ENCODE results near the gene YWHAE.
A peak's percentile ranks its signal among the peaks of the same experiment; 100 is the strongest.
"Not testable (repeated sequence)": the region's sequence is repeated elsewhere in the genome, so short reads cannot be mapped to it uniquely, and the experiment has no call there.

Gene YWHAE

GRCh38 chr17:1399679-1400512 lies at the start of gene YWHAE:
Gene YWHAE, minus strand, starts transcription at chr17:1400222. Its CDS starts 112 bp downstream, at chr17:1400110.
- FAIRE-seq (peak; percentile 86), DNase-seq (ENCODE audit: extremely low spot score, insufficient read length, low read depth) (peak; percentile 95)

- FAIRE-seq: no peak
- no peak for DNase-seq (ENCODE audit: extremely low spot score, insufficient read length, low read depth)
These were observed 49.5 kb upstream of the YWHAE start for GRCh38 chr17:1449412-1449967.

- DNase-seq (ENCODE audit: extremely low spot score, insufficient read length, low read depth) (no peak), FAIRE-seq (no peak)
These were observed 47.0 kb upstream of the YWHAE start for GRCh38 chr17:1447052-1447451.

GRCh38 chr17:1446201-1446600 lies 46.2 kb upstream of the YWHAE start:
- DNase-seq (ENCODE audit: extremely low spot score, insufficient read length, low read depth) (no peak), FAIRE-seq (no peak)

- not testable (repeated sequence) for DNase-seq (ENCODE audit: extremely low spot score, insufficient read length, low read depth); FAIRE-seq
These were observed 45.7 kb upstream of the YWHAE start for GRCh38 chr17:1445695-1446094.

- FAIRE-seq; DNase-seq (ENCODE audit: extremely low spot score, insufficient read length, low read depth): not testable (repeated sequence)
These were observed 42.7 kb upstream of the YWHAE start for GRCh38 chr17:1442721-1443120.

GRCh38 chr17:1442187-1442586 lies 42.2 kb upstream of the YWHAE start:
- no peak for DNase-seq (ENCODE audit: extremely low spot score, insufficient read length, low read depth)
- FAIRE-seq: no peak

- DNase-seq (ENCODE audit: extremely low spot score, insufficient read length, low read depth) (no peak), FAIRE-seq (no peak)
These were observed 40.9 kb upstream of the YWHAE start for GRCh38 chr17:1440921-1441320.

- no peak for DNase-seq (ENCODE audit: extremely low spot score, insufficient read length, low read depth)
- FAIRE-seq: no peak
These were observed 38.6 kb upstream of the YWHAE start for GRCh38 chr17:1438593-1439083.

GRCh38 chr17:1435326-1435725 lies 35.3 kb upstream of the YWHAE start:
- FAIRE-seq (no peak), DNase-seq (ENCODE audit: extremely low spot score, insufficient read length, low read depth) (no peak)

GRCh38 chr17:1434150-1434549 lies 34.1 kb upstream of the YWHAE start:
- no peak for FAIRE-seq
- no peak for DNase-seq (ENCODE audit: extremely low spot score, insufficient read length, low read depth)

- FAIRE-seq: peak; percentile 18
- no peak for DNase-seq (ENCODE audit: extremely low spot score, insufficient read length, low read depth)
These were observed 31.6 kb upstream of the YWHAE start for GRCh38 chr17:1431631-1432104.

GRCh38 chr17:1423456-1424135 lies 23.6 kb upstream of the YWHAE start:
- DNase-seq (ENCODE audit: extremely low spot score, insufficient read length, low read depth) (no peak), FAIRE-seq (no peak)

GRCh38 chr17:1422885-1423284 lies 22.9 kb upstream of the YWHAE start:
- no peak for FAIRE-seq
- DNase-seq (ENCODE audit: extremely low spot score, insufficient read length, low read depth): no peak

- no peak for DNase-seq (ENCODE audit: extremely low spot score, insufficient read length, low read depth)
- no peak for FAIRE-seq
These were observed 21.4 kb upstream of the YWHAE start for GRCh38 chr17:1421470-1421869.

GRCh38 chr17:1420981-1421380 lies 21.0 kb upstream of the YWHAE start:
- DNase-seq (ENCODE audit: extremely low spot score, insufficient read length, low read depth) (no peak), FAIRE-seq (no peak)

- DNase-seq (ENCODE audit: extremely low spot score, insufficient read length, low read depth): no peak
These were observed 20.1 kb upstream of the YWHAE start for GRCh38 chr17:1420163-1420562.

GRCh38 chr17:1418476-1418875 lies 18.5 kb upstream of the YWHAE start:
- FAIRE-seq; DNase-seq (ENCODE audit: extremely low spot score, insufficient read length, low read depth): not testable (repeated sequence)

More at GRCh38 chr17:1420163-1420562, 20.1 kb upstream of the YWHAE start:
- no peak for FAIRE-seq

GRCh38 chr17:1416414-1416813 lies 16.4 kb upstream of the YWHAE start:
- DNase-seq (ENCODE audit: extremely low spot score, insufficient read length, low read depth) (no peak), FAIRE-seq (no peak)

- DNase-seq (ENCODE audit: extremely low spot score, insufficient read length, low read depth): no peak
- FAIRE-seq: no peak
These were observed 14.6 kb upstream of the YWHAE start for GRCh38 chr17:1414634-1415033.

All from GM18507 (cell line).